HTERT RPE-1 (cell line): ENCODE measurements around the gene ENSA.
"Not testable (repeated sequence)": the region's sequence is repeated elsewhere in the genome, so short reads cannot be mapped to it uniquely, and the experiment has no call there.

Experiments
- in situ Hi-C: fragments of 300-500 bp; cut with MboI; formaldehyde crosslinking; loops from 4 replicates; pipeline ENCODE4 v1.14.3; 2020; ENCODE audit warnings: low sequenced_read_pairs

Gene ENSA

GRCh38 chr1:150581962-150582361 is 47.5 kb downstream of the ENSA start:
- in situ Hi-C loops: not testable (repeated sequence)

GRCh38 chr1:150581437-150581836 is 48.0 kb downstream of the ENSA start:
- in situ Hi-C loops: not testable (repeated sequence)

GRCh38 chr1:150580966-150581365 is 48.4 kb downstream of the ENSA start:
- in situ Hi-C loops: not testable (repeated sequence)

- in situ Hi-C loops: no loop called here
These were observed 49.3 kb downstream of the ENSA start for GRCh38 chr1:150579945-150580642.

GRCh38 chr1:150579110-150579944 is 50.1 kb downstream of the ENSA start, which contains the start of gene MCL1:
TSS of gene MCL1 (minus strand) at chr1:150579610. CDS start at chr1:150579530, 80 bp downstream.
- in situ Hi-C loops: no loop called here

GRCh38 chr1:150578272-150579109 is 50.9 kb downstream of the ENSA start:
- in situ Hi-C loops: no loop called here

- in situ Hi-C loops: no loop called here
These were observed 51.7 kb downstream of the ENSA start for GRCh38 chr1:150577557-150578271.

- in situ Hi-C loops: no loop called here
These were observed 52.4 kb downstream of the ENSA start for GRCh38 chr1:150576794-150577556.

- in situ Hi-C loops: no loop called here
These were observed 53.1 kb downstream of the ENSA start for GRCh38 chr1:150576367-150576711.

GRCh38 chr1:150575518-150576366 is 53.7 kb downstream of the ENSA start:
- in situ Hi-C loops: no loop called here

- in situ Hi-C loops: no loop called here
These were observed 54.3 kb downstream of the ENSA start for GRCh38 chr1:150575072-150575489.

- in situ Hi-C loops: no loop called here
These were observed 54.9 kb downstream of the ENSA start for GRCh38 chr1:150574260-150575071.

GRCh38 chr1:150573648-150574071 is 55.8 kb downstream of the ENSA start:
- in situ Hi-C loops: not testable (repeated sequence)

GRCh38 chr1:150572918-150573647 is 56.3 kb downstream of the ENSA start:
- in situ Hi-C loops: no loop called here
